IPS DF 6.9 (cell line): Measurements from ENCODE around the gene CASQ2.

Experiments
- DNase-seq: peaks from one replicate; pipeline ENCODE4 v3.0.0-alpha.2; 2013; ENCODE audit warnings: low read depth, low spot score
- H3K27ac ChIP-seq: one replicate; pipeline ENCODE4 v1.5.1; 2013; ENCODE audit warnings: low read length, control low read depth
- H3K27me3 ChIP-seq: 2 replicates; pipeline ENCODE4 v1.6.1; 2013; ENCODE audit warnings: mild to moderate bottlenecking, low read length; ENCODE audit not compliant: control insufficient read depth, insufficient read depth
- H3K36me3 ChIP-seq: 2 replicates; pipeline ENCODE4 v1.6.1; 2013; ENCODE audit warnings: low read length; ENCODE audit not compliant: control insufficient read depth, insufficient read depth
- H3K4me1 ChIP-seq: 2 replicates; pipeline ENCODE4 v1.6.1; 2013; ENCODE audit warnings: low read length; ENCODE audit not compliant: control insufficient read depth, insufficient read depth
- H3K4me3 ChIP-seq: 2 replicates; pipeline ENCODE4 v1.5.1; 2013; ENCODE audit warnings: mild to moderate bottlenecking, low read length
- H3K9me3 ChIP-seq: 2 replicates; pipeline ENCODE4 v1.6.1; 2013; ENCODE audit warnings: low read length, inconsistent platforms; ENCODE audit not compliant: control insufficient read depth, insufficient read depth
- WGBS: extraction: QIAGEN DNeasy Blood & Tissue Kit; methylation state at CpG from one replicate; pipeline ENCODE4 v1.1.7; 2013; ENCODE audit warnings: mixed read lengths, missing lambda C conversion rate; ENCODE audit not compliant: insufficient read length, insufficient coverage; 5-methylcytosine and 5-hydroxymethylcytosine counted together

CASQ2 gene

GRCh38 chr1:115697619-115698018 lies 70.9 kb downstream of the CASQ2 start:
- Histone ChIP-seq H3K4me3 (no peak overlapping the region), H3K9me3 (no peaks in the 10 kb centered on the region), H3K4me1 (no peaks in the 10 kb centered on the region), H3K27me3 (no peaks in the 10 kb centered on the region), H3K27ac (no peak overlapping the region), H3K36me3 (no peaks in the 10 kb centered on the region)
- no CpG with 5 or more reads among the region's 1 CpG for WGBS
- DNase-seq: no peak

GRCh38 chr1:115694805-115695204 lies 73.7 kb downstream of the CASQ2 start:
- Histone ChIP-seq H3K4me1 (no peaks in the 10 kb centered on the region), H3K27ac (no peak overlapping the region), H3K36me3 (peaks cover 11% of the 10 kb centered on the region; the same call in 1 of the 2 replicates), H3K9me3 (no peaks in the 10 kb centered on the region), H3K4me3 (no peak overlapping the region), H3K27me3 (no peaks in the 10 kb centered on the region)
- no CpG with 5 or more reads among the region's 3 CpGs for WGBS
- DNase-seq: no peak

- no peak for DNase-seq
- Histone ChIP-seq H3K27me3 (no peaks in the 10 kb centered on the region), H3K4me3 (no peak overlapping the region), H3K27ac (no peak overlapping the region), H3K4me1 (no peaks in the 10 kb centered on the region), H3K36me3 (peaks cover 11% of the 10 kb centered on the region; the same call in 1 of the 2 replicates), H3K9me3 (no peaks in the 10 kb centered on the region)
- WGBS: no CpG with 5 or more reads among the region's 4 CpGs
Observed at GRCh38 chr1:115692224-115692623, 76.3 kb downstream of the CASQ2 start.

- no peak for DNase-seq
- Histone ChIP-seq H3K27ac (no peak overlapping the region), H3K36me3 (peaks cover 11% of the 10 kb centered on the region; the same call in 1 of the 2 replicates), H3K9me3 (no peaks in the 10 kb centered on the region), H3K4me3 (no peak overlapping the region), H3K4me1 (no peaks in the 10 kb centered on the region), H3K27me3 (no peaks in the 10 kb centered on the region)
- WGBS: no CpG with 5 or more reads among the region's 8 CpGs
Observed at GRCh38 chr1:115690972-115691371, 77.5 kb downstream of the CASQ2 start.

GRCh38 chr1:115687744-115688143 lies 80.8 kb downstream of the CASQ2 start:
- Histone ChIP-seq H3K27ac (no peak overlapping the region), H3K27me3 (no peaks in the 10 kb centered on the region), H3K36me3 (peaks cover 19% of the 10 kb centered on the region), H3K9me3 (no peaks in the 10 kb centered on the region), H3K4me1 (no peaks in the 10 kb centered on the region), H3K4me3 (no peak overlapping the region)
- no peak for DNase-seq
- no CpG with 5 or more reads among the region's 3 CpGs for WGBS

GRCh38 chr1:115685029-115685705 lies 83.3 kb downstream of the CASQ2 start:
- Histone ChIP-seq H3K9me3 (no peaks in the 10 kb centered on the region), H3K4me1 (no peaks in the 10 kb centered on the region), H3K27me3 (no peaks in the 10 kb centered on the region), H3K4me3 (no peak overlapping the region), H3K27ac (no peak overlapping the region), H3K36me3 (peaks cover 9% of the 10 kb centered on the region)
- no peak for DNase-seq
- no CpG with 5 or more reads among the region's 14 CpGs for WGBS

- H3K9me3 ChIP-seq: no peaks in the 10 kb centered on the region
- H3K27me3 ChIP-seq: no peaks in the 10 kb centered on the region
- no peak for DNase-seq
- no peaks in the 10 kb centered on the region for H3K4me1 ChIP-seq
- no peak overlapping the region for H3K27ac ChIP-seq
- no peak overlapping the region for H3K4me3 ChIP-seq
- H3K36me3 ChIP-seq: peaks cover 8% of the 10 kb centered on the region
- whole genome bisulfite sequencing: no CpG with 5 or more reads among the region's 4 CpGs
Observed at GRCh38 chr1:115682792-115683191, 85.7 kb downstream of the CASQ2 start.

GRCh38 chr1:115680730-115681111 lies 87.8 kb downstream of the CASQ2 start:
- Histone ChIP-seq H3K4me3 (no peak overlapping the region), H3K9me3 (no peaks in the 10 kb centered on the region), H3K27ac (no peak overlapping the region), H3K36me3 (peaks cover 8% of the 10 kb centered on the region), H3K4me1 (no peaks in the 10 kb centered on the region), H3K27me3 (no peaks in the 10 kb centered on the region)
- no peak for DNase-seq
- WGBS: no CpG with 5 or more reads among the region's 5 CpGs

- Histone ChIP-seq H3K27me3 (no peaks in the 10 kb centered on the region), H3K4me1 (no peaks in the 10 kb centered on the region), H3K27ac (no peak overlapping the region), H3K9me3 (no peaks in the 10 kb centered on the region), H3K36me3 (no peaks in the 10 kb centered on the region), H3K4me3 (no peak overlapping the region)
- WGBS: no CpG with 5 or more reads among the region's 8 CpGs
- DNase-seq: no peak
Observed at GRCh38 chr1:115679141-115679611, 89.3 kb downstream of the CASQ2 start.

- no peak for DNase-seq
- H3K36me3 ChIP-seq: no peaks in the 10 kb centered on the region
- no CpG with 5 or more reads among the region's 5 CpGs for WGBS
- no peak overlapping the region for H3K27ac ChIP-seq
- H3K27me3 ChIP-seq: no peaks in the 10 kb centered on the region
- no peaks in the 10 kb centered on the region for H3K4me1 ChIP-seq
- H3K9me3 ChIP-seq: no peaks in the 10 kb centered on the region
- H3K4me3 ChIP-seq: no peak overlapping the region
Observed at GRCh38 chr1:115678141-115678540, 90.4 kb downstream of the CASQ2 start.

- H3K27me3 ChIP-seq: no peaks in the 10 kb centered on the region
- H3K4me3 ChIP-seq: no peak overlapping the region
- WGBS: no CpG with 5 or more reads among the region's 1 CpG
- H3K27ac ChIP-seq: no peak overlapping the region
- DNase-seq: no peak
- no peaks in the 10 kb centered on the region for H3K9me3 ChIP-seq
- H3K36me3 ChIP-seq: no peaks in the 10 kb centered on the region
- H3K4me1 ChIP-seq: no peaks in the 10 kb centered on the region
Observed at GRCh38 chr1:115677565-115677964, 90.9 kb downstream of the CASQ2 start.
